Measurements from ENCODE around the gene INKA1.

INKA1 gene

GRCh38 chr3:49787182-49787464, 15.9 kb upstream of the INKA1 start:
- DNase-seq = no peak

DNA sequence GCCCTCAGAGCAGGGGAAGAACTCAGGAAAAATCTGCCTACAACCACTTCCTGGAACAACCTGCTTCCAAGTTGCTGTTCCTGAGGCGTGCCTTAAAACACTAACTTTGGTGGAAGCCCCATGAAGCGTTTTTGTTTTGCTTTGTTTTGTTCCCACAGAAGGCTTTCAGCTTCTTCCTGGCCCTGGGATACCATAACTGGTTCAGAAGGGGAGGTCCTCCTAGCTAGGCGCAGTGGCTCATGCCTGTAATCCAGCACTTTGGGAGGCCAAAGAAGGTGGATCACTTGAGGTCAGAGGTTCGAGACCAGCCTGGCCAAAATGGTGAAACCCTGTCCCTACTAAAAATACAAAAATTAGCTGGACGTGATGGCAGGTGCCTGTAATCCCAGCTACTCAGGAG, 15.5 kb upstream of the INKA1 start:
- DNase-seq = no peak

DNA sequence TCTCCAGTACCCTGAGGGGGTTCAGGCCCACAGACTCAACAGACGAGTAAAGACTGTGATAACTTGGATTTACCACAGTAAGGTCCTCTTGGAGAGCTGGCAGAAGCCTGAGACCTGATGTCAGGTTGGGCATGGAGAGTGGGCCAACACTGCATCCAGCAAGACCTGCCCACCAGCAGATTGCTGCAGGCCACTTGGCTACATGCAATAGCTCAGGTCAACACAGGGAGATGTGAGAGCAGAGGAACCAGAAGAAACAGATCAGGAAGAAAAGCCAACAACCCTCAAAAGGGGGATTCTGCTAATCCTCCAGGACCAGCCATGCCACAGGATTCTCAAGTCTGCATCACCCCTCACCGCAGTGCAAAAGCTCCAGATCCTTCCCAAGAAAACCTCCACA, 15.0 kb upstream of the INKA1 start:
- DNase-seq = no peak

DNA sequence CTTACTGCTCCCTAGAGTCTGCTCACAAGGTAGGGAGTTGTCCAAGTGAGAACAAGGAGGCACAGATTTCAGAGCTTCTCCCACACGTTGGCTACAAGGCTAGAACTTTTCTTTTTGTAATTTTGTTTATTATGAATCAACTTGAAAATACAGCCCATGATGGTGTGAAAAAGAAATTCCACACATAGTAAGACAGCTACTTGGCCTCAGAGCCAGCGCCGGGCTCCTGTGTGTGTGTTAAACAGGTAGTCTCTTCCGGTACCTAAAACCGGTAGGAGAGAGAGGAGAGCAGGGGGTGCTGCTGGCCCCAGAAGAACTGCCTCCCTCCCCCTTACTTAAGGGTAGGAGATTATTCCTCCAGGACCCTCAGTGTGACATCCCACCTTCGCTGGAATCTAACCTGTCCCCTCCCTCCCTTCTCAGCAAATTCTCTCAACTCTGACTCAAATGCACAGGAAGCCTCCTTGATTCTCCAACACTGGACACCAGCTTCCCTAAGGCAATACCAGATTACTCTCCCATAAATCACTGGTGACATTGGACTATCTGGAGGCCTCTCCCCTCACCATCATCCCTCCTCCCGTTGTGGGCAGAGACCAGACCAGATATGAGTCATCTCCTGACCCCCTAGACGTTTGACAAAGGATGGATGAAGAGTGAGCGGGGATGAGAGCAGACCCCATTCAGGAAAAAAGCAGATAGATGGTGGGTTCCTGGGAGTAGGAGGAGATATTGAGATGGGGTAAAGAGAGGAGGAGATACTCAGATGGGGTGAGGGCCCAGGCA, 12.2 kb upstream of the INKA1 start:
- no peak for DNase-seq

DNA sequence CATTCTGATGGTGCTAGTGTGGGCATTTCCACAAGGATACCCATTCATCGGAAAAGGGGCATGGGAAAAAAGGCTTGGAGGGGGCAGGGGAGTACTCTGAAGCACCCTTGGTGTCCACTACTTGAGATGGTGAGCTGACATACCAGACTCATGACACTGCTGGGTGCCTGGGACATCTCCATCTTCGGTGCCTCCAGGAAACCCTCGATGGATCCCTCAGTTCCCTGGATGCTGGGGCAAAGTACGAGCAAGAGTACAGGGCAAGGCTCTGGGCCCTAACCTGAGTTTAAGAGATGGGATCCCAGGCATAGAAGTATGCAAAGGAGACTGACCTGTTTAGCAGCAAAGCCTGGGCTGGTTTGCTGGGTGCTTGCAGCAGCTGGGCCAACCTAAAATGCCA, 11.5 kb upstream of the INKA1 start:
- DNase-seq = no peak

DNA sequence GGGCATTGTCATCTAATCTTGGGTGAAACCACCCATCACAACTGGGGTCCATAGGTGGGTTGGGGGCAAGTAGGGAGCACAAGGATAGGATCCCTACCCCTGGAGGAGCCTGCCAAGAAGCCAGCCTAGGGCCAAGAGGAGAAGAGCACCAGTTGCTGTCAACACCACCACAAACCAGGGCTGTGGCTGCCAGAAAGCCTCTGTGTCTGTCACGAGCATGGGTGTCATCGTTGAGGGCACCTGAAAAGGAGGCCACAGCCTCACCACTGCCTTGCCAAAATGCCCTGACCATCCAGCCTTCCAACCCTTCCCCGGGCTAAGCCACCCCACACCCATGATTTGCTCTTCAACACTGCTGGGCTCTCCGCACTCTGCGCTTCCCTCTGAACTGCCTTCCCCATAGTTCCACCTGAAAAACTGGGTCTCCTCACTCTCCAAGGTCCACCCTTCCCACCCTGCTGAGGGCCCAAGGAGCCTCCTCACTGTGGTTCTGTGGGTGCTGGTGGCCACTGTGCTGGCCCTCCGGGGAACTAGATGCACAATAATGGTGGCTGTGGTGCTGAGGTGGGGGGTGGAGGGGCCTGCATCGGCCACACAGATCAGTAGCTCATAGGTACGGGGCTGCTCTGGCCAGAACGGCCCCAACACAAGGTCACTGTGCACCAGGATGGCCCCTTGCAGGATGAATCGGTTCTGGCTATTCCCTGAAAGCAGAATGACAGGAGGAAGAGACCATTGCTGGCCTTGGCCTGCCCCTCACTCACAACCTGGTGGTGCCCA, 10.5 kb upstream of the INKA1 start:
- DNase-seq = no peak

DNA sequence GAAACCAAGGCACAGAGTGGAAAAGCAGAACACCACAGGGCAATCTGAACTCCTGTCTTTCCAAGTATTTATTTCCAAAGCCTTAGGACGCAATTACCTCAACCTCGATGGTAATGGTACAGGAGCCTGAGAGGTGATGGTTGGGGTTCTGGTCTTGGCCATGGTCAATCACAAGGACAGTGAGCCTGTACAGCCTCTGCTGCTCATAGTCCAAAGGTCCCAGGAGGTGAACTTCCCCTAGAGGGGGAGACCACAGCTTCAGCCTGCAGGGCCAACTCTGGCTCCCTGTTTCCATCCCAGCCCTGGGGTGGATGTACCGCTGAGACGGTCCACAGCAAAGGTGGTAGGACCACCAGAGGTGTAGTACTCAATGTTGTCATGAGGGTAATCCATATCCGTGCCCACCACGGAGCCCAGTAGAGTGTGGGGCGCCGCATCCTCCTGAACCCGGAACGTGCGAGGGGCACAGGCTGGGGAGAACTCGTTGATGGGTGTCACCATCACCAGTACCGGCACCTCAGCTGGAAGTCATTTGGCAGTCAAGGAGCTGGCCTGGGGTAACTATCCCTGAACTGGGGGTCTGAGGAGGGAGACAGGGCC, 9.5 kb upstream of the INKA1 start:
- DNase-seq = no peak

DNA sequence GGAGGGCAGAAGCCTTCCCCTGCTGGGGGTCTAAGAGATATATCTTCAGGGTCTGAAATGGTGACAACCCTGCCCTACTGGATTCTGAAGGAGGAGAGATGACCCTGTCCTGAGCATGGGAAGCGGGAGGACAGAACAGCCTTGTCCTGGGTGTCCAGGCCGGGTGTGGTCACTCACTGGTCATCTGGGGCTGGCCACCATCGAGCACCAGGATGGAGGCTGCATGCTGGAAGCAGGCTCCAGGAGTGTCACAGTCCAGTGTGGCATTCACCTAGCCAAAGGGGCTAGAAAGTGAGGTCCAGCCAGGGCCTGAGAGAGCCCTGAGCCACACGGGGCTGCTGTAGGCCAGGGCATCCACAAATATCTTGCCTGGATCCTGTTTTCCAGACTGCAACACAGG, 8.6 kb upstream of the INKA1 start:
- no peak for DNase-seq

DNA sequence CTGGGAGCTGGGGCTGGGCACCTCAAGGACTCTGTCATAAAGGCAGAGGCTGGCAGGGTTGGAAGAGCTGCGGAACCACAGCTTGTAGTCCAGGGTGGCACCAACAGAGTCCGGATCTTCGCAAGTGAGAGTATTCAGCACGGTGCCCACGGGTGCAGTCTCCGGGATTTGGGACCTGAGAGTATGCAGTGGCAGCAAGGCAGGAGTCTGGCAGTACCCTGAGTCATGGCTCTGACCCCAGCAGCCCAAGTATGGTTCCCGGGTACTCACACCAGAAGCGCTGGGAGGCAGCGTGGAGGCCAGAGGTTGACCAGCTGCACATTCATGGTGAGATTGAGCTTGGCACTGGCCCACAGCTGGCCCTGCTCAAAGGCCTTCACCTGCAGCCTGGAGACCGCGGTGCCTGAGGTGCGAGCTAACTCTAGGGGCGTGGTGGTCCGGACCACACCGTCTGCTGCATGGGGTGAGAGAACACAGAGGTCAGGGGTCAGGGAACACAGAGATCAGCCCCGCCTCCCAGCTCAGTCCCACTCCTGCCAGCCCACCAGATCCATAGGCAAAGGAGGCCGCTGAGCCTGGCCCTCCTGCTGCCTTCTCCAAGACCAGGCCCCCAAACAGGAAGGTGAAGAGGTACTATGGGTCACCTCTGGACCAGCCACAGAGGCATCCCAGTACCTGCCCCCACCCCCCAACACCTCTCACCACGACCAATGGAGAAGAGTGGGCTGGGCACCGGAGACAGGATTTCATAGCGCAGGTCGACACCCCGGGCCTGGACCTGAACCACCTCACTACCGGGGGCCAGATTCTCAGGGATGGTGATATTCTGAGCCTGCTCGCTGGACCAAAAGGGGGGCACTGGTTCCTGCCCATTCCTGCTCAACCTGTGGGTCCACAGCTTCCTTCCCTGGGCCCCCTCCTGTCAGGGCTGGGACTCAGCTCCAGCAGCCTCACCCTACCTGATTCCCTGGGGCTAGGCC, 7.8 kb upstream of the INKA1 start:
- DNase-seq = no peak

- DNase-seq = no peak
These were observed 4.0 kb upstream of the INKA1 start for GRCh38 chr3:49799105-49799504.

GRCh38 chr3:49799761-49800160, 3.3 kb upstream of the INKA1 start, which contains the start of gene CDHR4:
TSS of gene CDHR4 (minus strand) at chr3:49799873. CDS start at chr3:49799812, 61 bp downstream.
- peak; percentile 41 for DNase-seq

GRCh38 chr3:49801160-49801559, 1.9 kb upstream of the INKA1 start:
- DNase-seq = no peak

DNA sequence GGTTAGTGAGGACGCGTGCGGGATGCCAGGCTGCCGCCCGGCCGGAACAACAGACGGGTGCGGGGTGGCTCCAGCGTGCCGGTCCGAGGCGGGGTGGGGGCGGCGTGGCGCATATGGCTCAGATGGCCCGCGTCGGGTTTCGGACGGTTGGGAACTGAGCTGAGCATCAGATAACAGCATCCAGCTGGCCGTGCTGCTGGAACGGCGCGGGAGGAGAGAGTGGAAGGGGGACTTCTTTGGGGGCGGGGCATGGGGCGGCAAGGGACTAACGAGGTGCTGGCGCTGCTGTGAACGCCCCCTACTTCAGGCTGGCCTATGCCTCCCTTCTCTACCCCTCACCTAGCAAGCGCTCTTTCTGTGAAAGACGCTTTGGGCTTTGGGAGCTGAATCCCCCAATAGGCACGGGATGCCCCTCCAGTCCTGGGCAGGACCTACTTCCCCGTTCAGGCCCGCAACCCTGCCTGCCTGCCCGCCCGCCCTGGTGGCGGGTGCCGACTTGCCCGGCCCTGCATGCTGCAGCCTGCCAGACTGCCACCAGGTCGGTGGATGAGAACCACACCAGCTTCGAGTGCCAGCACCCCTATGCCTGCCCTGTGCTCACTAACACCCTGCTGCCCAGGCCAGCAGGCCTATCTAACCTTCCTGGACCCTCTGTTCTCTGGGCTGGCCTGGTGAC, 542 bp downstream of the INKA1 start:
- DNase-seq = peak; percentile 43

GRCh38 chr3:49804141-49805041, 1.3 kb downstream of the INKA1 start:
- DNase-seq = no peak

DNA sequence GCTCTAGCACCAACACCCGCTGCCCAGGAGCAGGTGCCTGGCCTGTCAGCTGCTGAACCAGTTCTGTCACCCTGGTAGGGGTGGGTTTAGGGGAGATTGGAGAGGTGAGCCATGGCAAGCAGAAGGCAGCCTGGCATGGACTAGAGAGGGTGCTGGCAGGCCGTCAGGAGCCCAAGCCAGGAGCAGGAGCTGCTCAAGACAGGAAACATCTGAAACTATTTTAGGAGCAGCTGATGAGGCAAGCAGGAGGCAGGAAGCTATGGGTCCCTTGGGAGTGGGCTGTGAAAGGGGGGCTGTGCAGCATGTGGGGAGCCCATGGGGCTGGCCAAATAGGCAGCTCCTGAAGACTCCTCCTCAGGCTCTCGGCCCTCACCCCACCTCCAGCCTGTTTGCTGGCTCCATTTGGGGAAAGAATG, 2.3 kb downstream of the INKA1 start:
- no peak for DNase-seq

DNA sequence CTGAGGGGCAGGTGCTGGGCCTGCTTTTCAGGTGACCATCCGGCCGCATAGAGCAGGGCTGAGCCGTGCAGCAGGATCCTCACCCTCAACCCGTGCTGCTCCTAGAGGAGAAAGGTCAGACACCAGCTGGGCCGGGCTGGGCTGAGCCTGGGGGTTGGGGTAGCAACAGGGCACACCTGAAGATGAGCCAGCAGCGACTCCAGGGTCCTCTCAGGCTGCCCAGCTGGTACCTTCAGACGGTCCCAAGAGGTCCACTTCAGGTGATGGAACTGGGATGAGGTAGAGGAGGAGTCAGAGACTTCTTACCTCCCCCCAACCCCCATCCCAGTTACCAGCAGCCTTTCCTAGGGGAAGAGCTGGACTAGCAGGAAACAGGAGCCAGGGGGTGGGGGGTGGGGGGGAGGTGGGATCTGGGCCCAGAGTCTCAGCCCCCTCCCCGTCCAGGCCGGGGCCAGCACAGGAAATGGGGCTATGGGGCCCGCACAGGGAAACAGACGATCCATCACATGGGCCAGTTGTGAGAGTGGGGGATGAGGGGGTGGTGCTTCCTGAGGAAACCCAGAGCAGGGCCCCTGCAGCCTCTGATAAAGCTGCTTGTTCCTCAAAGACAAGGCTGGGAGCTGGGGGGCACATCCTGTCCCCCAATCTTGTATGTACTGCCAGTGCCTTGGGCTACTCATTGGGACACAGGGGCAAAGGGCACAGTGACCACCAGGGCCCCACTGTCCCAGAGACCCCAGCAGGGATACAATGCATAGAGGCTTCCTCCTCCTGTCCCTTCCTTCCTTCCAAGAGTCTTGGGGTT, 3.0 kb downstream of the INKA1 start:
- DNase-seq = no peak

- DNase-seq = no peak
These were observed 3.8 kb downstream of the INKA1 start for GRCh38 chr3:49806850-49807249.

DNA sequence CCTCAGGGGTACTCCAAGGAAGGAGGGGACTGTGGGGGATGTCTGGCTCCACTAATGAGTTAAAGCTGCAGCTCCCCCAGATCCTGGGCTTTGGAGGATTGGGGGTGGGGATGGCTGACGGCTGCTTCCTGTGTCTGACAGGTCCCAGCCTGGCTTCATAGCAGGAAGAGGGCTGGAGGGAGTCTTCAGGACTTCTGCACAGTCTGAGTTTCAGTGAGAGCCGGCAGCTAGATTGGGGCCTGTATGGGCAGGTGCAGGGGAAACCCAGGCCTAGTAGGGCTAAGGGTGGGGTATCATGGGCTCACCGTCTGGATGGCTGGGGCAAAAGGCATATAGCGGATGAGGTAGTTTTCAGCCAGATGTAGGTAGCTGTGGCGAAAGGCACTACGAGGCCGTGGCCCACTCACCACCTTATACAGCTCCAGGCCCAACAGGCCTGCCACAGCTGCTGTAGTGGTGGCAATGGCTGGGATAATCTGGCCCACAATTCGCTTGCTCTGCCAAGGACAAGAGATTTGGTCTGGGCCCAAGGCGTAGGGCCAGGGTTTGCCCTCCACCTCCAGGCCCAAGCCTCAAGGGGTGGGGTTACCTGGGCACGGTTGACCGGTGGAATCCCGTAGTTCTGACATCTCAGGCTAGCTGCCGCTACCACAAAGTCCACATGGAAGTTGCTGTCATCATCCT, 4.5 kb downstream of the INKA1 start:
- DNase-seq = no peak

DNA sequence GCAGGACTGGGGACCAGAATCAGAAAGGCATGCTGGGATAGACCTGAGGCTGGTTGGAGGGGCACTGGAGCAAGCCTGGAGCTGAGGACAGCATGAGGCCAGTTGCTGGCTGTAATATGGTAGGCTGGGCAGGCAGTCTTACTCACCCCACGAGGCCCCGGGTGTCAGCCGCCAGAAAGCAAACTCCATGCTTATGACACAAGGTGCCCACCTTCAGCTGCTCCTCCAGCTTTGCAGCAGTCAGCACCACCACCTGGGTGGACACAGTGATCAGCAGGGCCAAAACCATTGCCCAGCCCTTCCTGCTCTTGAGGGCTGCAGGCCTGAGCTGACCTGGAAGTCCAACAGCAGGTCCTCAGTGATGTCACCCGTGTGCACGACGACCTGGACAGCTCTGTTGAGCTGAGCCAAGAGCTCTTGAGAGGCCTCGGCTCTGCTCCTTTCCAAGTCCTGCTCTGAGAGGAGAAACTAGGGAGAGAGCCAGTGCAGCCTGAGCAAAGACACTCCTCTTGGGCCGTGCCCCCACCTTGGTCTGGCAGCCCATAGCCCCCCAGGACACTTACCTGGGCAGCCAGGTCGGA, 9.9 kb downstream of the INKA1 start:
- DNase-seq = no peak
